Liver (tissue), 3 donors: ENCODE data around the gene SH2D2A.

ENCODE experiments used
- CTCF ChIP-seq: fragments of 150-350 bp; IDR thresholded peaks from 2 replicates; pipeline ENCODE4 v1.5.1; 2017; ENCODE audit warnings: improper control_type of control experiment, low read depth, low read length; ENCODE audit not compliant: missing input control
- GABPA ChIP-seq, 2 donors: IDR thresholded peaks in 1 of 2; conservative IDR thresholded peaks in 1 of 2; 2 replicates each; pipeline ENCODE4 v1.6.1; 2016; ENCODE audit warnings: antibody characterized with exemption in 2 of 2, mild to moderate bottlenecking in 1 of 2, moderate library complexity in 1 of 2
- HNF4A ChIP-seq, 2 donors: conservative IDR thresholded peaks; 2 replicates each; pipeline ENCODE4 v1.6.1; 2016; ENCODE audit warnings: antibody characterized with exemption in 2 of 2, mild to moderate bottlenecking in 2 of 2
- HNF4G ChIP-seq: IDR thresholded peaks from 2 replicates; pipeline ENCODE4 v1.6.1; 2016; ENCODE audit warnings: antibody characterized with exemption
- JUND ChIP-seq, 2 donors: IDR thresholded peaks; 2 replicates each; pipeline ENCODE4 v1.6.1; 2016; ENCODE audit warnings: antibody characterized with exemption in 2 of 2
- NR2F2 ChIP-seq: IDR thresholded peaks from 2 replicates; pipeline ENCODE4 v1.6.1; 2016; ENCODE audit warnings: antibody characterized with exemption
- RAD21 ChIP-seq, 2 donors: IDR thresholded peaks; 2 replicates each; pipeline ENCODE4 v1.6.1; 2016; ENCODE audit warnings: antibody characterized with exemption in 2 of 2, mild to moderate bottlenecking in 2 of 2
- SP1 ChIP-seq: IDR thresholded peaks from 2 replicates; pipeline ENCODE4 v1.6.1; 2018; ENCODE audit warnings: antibody characterized with exemption, mild to moderate bottlenecking
- TAF1 ChIP-seq: conservative IDR thresholded peaks from 2 replicates; pipeline ENCODE4 v1.6.1; 2016; ENCODE audit warnings: antibody characterized with exemption, mild to moderate bottlenecking
- YY1 ChIP-seq: IDR thresholded peaks from 2 replicates; pipeline ENCODE4 v1.6.1; 2016; ENCODE audit warnings: antibody characterized with exemption, mild to moderate bottlenecking
- ZBTB33 ChIP-seq: IDR thresholded peaks from 2 replicates; pipeline ENCODE4 v1.6.1; 2016; ENCODE audit warnings: antibody characterized with exemption
- TF ChIP-seq, protein P1 (sequence below): IDR thresholded peaks from 2 replicates; pipeline ENCODE4 v1.6.1; 2016; ENCODE audit warnings: antibody characterized with exemption, mild to moderate bottlenecking
- TF ChIP-seq, protein P2 (sequence below): IDR thresholded peaks from 2 replicates; pipeline ENCODE4 v1.6.1; 2016; ENCODE audit warnings: antibody characterized with exemption
- donor health status: healthy.
- donor health status: healthy.

DNA sequence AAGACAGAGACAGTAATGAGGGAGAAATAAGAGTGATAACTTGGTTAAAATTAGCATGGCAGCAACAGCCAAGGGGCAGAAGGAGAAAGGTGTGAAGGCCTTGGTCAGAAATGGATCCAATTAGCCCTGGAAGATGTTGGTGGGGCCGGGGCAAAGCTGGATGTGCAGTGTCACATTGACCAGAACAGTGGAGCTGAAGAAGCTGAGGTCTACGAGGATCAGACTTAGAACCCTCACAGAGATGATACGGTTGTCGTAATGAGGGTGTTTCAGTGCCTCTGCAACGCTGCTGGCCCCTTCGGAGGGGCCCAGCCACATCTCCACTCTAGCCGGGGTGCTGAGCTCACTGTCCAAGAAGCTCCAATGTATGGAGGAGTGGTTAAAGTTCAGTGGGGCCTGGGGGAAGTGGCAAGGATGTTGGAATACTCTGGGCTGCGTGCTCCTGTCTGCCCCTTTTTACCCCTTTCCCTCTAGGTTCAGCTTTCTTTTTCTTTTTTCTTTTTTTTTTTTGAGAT, 14.2 kb downstream of the SH2D2A start:
- TF ChIP-seq SP1 (no peak), RAD21 (IDR thresholded peaks at IDR 0.05) (no peak), CTCF (no peak), HNF4G (no peak), YY1 (no peak), HNF4A (conservative IDR thresholded peaks at IDR 0.05) (no peak), JUND (IDR thresholded peaks at IDR 0.05) (no peak), TAF1 (no peak), GABPA (IDR thresholded peaks at IDR 0.05 in 1 of 2, conservative IDR thresholded peaks at IDR 0.05 in 1 of 2) (no peak), ZBTB33 (no peak), NR2F2 (no peak)
- TF ChIP-seq, protein P1, sequence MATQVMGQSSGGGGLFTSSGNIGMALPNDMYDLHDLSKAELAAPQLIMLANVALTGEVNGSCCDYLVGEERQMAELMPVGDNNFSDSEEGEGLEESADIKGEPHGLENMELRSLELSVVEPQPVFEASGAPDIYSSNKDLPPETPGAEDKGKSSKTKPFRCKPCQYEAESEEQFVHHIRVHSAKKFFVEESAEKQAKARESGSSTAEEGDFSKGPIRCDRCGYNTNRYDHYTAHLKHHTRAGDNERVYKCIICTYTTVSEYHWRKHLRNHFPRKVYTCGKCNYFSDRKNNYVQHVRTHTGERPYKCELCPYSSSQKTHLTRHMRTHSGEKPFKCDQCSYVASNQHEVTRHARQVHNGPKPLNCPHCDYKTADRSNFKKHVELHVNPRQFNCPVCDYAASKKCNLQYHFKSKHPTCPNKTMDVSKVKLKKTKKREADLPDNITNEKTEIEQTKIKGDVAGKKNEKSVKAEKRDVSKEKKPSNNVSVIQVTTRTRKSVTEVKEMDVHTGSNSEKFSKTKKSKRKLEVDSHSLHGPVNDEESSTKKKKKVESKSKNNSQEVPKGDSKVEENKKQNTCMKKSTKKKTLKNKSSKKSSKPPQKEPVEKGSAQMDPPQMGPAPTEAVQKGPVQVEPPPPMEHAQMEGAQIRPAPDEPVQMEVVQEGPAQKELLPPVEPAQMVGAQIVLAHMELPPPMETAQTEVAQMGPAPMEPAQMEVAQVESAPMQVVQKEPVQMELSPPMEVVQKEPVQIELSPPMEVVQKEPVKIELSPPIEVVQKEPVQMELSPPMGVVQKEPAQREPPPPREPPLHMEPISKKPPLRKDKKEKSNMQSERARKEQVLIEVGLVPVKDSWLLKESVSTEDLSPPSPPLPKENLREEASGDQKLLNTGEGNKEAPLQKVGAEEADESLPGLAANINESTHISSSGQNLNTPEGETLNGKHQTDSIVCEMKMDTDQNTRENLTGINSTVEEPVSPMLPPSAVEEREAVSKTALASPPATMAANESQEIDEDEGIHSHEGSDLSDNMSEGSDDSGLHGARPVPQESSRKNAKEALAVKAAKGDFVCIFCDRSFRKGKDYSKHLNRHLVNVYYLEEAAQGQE: no peak
- TF ChIP-seq, protein P2, sequence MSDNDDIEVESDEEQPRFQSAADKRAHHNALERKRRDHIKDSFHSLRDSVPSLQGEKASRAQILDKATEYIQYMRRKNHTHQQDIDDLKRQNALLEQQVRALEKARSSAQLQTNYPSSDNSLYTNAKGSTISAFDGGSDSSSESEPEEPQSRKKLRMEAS: no peak
